ENCODE results near the gene SUGCT. TPM values are rescaled to one million over a fixed set of nuclear protein-coding genes. Genes with fewer than 3 reads are reported as not detected.

SUGCT gene
- total and polyA plus RNA-seq, 9 of the 15 experiments (the other 6 are each of a cell fraction or from before 2014, with no cell fraction given) = 0.58 to 2.5 (median 1.4) TPM

GRCh38 chr7:40608321-40609075 is 473.7 kb downstream of the SUGCT start:
- no peak for FAIRE-seq
- intact Hi-C loops (cut with micrococcal nuclease) = loop anchor here (5.0 kb wide), 1 partner anchor 281 kb away; no protein-coding TSS in a partner anchor
- no peaks in the 10 kb centered on the region for H3K9me3 ChIP-seq (replicated peaks; ENCODE audit: control insufficient read depth, insufficient read depth, low read depth, low read length)
- no peak overlapping the region for H3K9ac ChIP-seq (ENCODE audit: insufficient read depth in 1 of 2, low read depth in 2 of 2, low read length in 2 of 2)
- no peaks in the 10 kb centered on the region for H3K79me2 ChIP-seq (ENCODE audit: control insufficient read depth, insufficient read depth, low read length)
- no peaks in the 10 kb centered on the region for H3K9me1 ChIP-seq (ENCODE audit: control insufficient read depth, insufficient read depth, low read length)
- no TSS peak for BruUV-seq (replicated peaks)
- no peaks in the 10 kb centered on the region for H3K27me3 ChIP-seq (ENCODE audit: control insufficient read depth in 2 of 2, insufficient read depth in 2 of 2, low read length in 2 of 2)
- TF ChIP-seq PRDM10 (IDR thresholded peaks at IDR 0.05; ENCODE audit: partially characterized antibody) = no peak
- TF ChIP-seq ZNF583 (CRISPR knock-in tag; IDR thresholded peaks at IDR 0.05) = no peak
- no peak for TF ChIP-seq ZC3H11A (IDR thresholded peaks at IDR 0.05; ENCODE audit: low read depth, low read length)
- no peak for TF ChIP-seq ZNF699 (CRISPR knock-in tag; IDR thresholded peaks at IDR 0.05; ENCODE audit: insufficient replicate concordance)
- TF ChIP-seq IRF2 (CRISPR knock-in tag; IDR thresholded peaks at IDR 0.05) = no peak
- no peak for TF ChIP-seq CEBPG (CRISPR knock-in tag; IDR thresholded peaks at IDR 0.05)
- no peak for TF ChIP-seq CEBPG (tag; conservative IDR thresholded peaks at IDR 0.05 in 1 of 2, IDR thresholded peaks at IDR 0.05 in 1 of 2)
- no peak for TF ChIP-seq CC2D1A (IDR thresholded peaks at IDR 0.05)
- no peak for TF ChIP-seq NFYB (IDR thresholded peaks at IDR 0.05; ENCODE audit: extremely low read depth, insufficient read length)
- TF ChIP-seq DPF2 (IDR thresholded peaks at IDR 0.05) = no peak
- TF ChIP-seq CHD4 (IDR thresholded peaks at IDR 0.05; ENCODE audit: insufficient read depth, insufficient replicate concordance, low read depth, low read length, poor library complexity, severe bottlenecking) = no peak
- TF ChIP-seq CREB3 (tag; conservative IDR thresholded peaks at IDR 0.05; ENCODE audit: low read depth) = no peak
- TF ChIP-seq TEAD4 (IDR thresholded peaks at IDR 0.05; ENCODE audit: low read length) = no peak
- TF ChIP-seq TEAD4 (CRISPR knock-in tag; IDR thresholded peaks at IDR 0.05; ENCODE audit: borderline replicate concordance) = no peak
- CTCF ChIA-PET (ENCODE audit: low intra/inter-chr PET ratio) = no interaction called here
- WGBS (ENCODE audit: insufficient coverage, low coverage, missing lambda C conversion rate) = 4% methylated on average over 5 of the region's 5 CpGs
- no peak overlapping the region for H3K4me2 ChIP-seq (ENCODE audit: insufficient read depth, low read length)
- no peaks in the 10 kb centered on the region for H3K36me3 ChIP-seq (ENCODE audit: control insufficient read depth, insufficient read depth, low read length)
- no peak for ATAC-seq
- no peak overlapping the region for H2AFZ ChIP-seq (ENCODE audit: low read depth, low read length)
- no peak for DNase-seq (ENCODE audit: extremely low read depth in 1 of 4, low spot score in 3 of 4)
- POLR2A ChIA-PET = no interaction called here
- H3K27ac ChIP-seq (ENCODE audit: extremely low read depth, low read depth, low read length) = no peak overlapping the region
- no peak overlapping the region for H3K4me3 ChIP-seq
- no peaks in the 10 kb centered on the region for H3K4me1 ChIP-seq (replicated peaks in 1 of 2; ENCODE audit: control insufficient read depth in 2 of 2, insufficient read depth in 2 of 2, low read length in 2 of 2)
- no peaks in the 10 kb centered on the region for H4K20me1 ChIP-seq (replicated peaks; ENCODE audit: control insufficient read depth, insufficient read depth, low read length)
- in situ Hi-C loops (cut with MboI) = no loop called here

Measured in K562 (cell line).